Measurements from ENCODE around the gene CDC16.

The CDC16 gene

GRCh38 chr13:114315074-114315785 is 80.5 kb downstream of the CDC16 start:
- H3K27ac ChIP-seq (replicated peaks), result peak overlapping the region; percentile 79
- TF ChIP-seq GABPA (IDR thresholded peaks at IDR 0.05; ENCODE audit: low read depth) (no peak), CTCF (IDR thresholded peaks at IDR 0.05; ENCODE audit: insufficient read depth, low read length) (no peak), SPI1 (IDR thresholded peaks at IDR 0.05; ENCODE audit: borderline replicate concordance, low read depth) (no peak), REST (IDR thresholded peaks at IDR 0.05; ENCODE audit: insufficient replicate concordance, low read depth) (no peak), POLR2AphosphoS5 (IDR thresholded peaks at IDR 0.05; ENCODE audit: low read depth) (no peak)
- peak overlapping the region; percentile 69 for H3K4me3 ChIP-seq (replicated peaks; ENCODE audit: insufficient read depth, low read length)
- H3K27me3 ChIP-seq (ENCODE audit: insufficient read depth, poor library complexity, severe bottlenecking), result no peaks in the 10 kb centered on the region
- peak in 1 of 2 experiments; percentile 18 for DNase-seq (ENCODE audit: low read depth in 1 of 2, low spot score in 1 of 2)

GRCh38 chr13:114318624-114319023 is 83.9 kb downstream of the CDC16 start:
- Histone ChIP-seq H3K4me3 (replicated peaks; ENCODE audit: insufficient read depth, low read length) (no peak overlapping the region), H3K27me3 (ENCODE audit: insufficient read depth, poor library complexity, severe bottlenecking) (no peaks in the 10 kb centered on the region), H3K27ac (replicated peaks) (no peak overlapping the region)
- no peak for TF ChIP-seq SPI1 (IDR thresholded peaks at IDR 0.05; ENCODE audit: borderline replicate concordance, low read depth)
- TF ChIP-seq CTCF (IDR thresholded peaks at IDR 0.05; ENCODE audit: insufficient read depth, low read length), result no peak
- no peak for TF ChIP-seq POLR2AphosphoS5 (IDR thresholded peaks at IDR 0.05; ENCODE audit: low read depth)
- TF ChIP-seq REST (IDR thresholded peaks at IDR 0.05; ENCODE audit: insufficient replicate concordance, low read depth), result no peak
- TF ChIP-seq GABPA (IDR thresholded peaks at IDR 0.05; ENCODE audit: low read depth), result no peak
- no peak for DNase-seq (ENCODE audit: low read depth in 1 of 2, low spot score in 1 of 2)

- no peaks in the 10 kb centered on the region for H3K27me3 ChIP-seq (ENCODE audit: insufficient read depth, poor library complexity, severe bottlenecking)
- H3K27ac ChIP-seq (replicated peaks), result no peak overlapping the region
- TF ChIP-seq POLR2AphosphoS5 (IDR thresholded peaks at IDR 0.05; ENCODE audit: low read depth) (no peak), SPI1 (IDR thresholded peaks at IDR 0.05; ENCODE audit: borderline replicate concordance, low read depth) (no peak)
- DNase-seq (ENCODE audit: low read depth in 1 of 2, low spot score in 1 of 2), result no peak
- no peak overlapping the region for H3K4me3 ChIP-seq (replicated peaks; ENCODE audit: insufficient read depth, low read length)
Observed at GRCh38 chr13:114319441-114319913, 84.8 kb downstream of the CDC16 start.

DNA sequence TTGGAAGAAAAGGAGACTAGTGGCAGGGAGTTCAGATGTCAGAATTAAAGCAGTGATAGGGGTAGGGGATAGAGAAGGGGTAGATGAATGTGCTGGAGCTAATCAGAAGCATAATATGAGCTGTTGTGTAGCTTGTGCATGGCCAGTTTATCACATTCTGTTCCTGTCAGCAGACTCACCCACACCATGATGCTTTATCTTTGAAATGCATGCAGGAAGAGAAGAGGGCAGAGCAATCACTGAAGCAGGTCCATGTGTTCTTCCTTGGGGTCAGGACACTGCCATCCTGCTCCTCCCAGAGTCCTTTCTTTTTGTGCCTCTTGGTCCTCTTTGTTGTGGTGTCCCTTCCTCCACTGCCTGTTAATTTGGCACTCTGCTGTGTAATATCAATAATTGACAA is 85.4 kb downstream of the CDC16 start:
- Histone ChIP-seq H3K27me3 (ENCODE audit: insufficient read depth, poor library complexity, severe bottlenecking) (no peaks in the 10 kb centered on the region), H3K4me3 (replicated peaks; ENCODE audit: insufficient read depth, low read length) (no peak overlapping the region), H3K27ac (replicated peaks) (no peak overlapping the region)
- DNase-seq (ENCODE audit: low read depth in 1 of 2, low spot score in 1 of 2), result no peak
- no peak for TF ChIP-seq REST (IDR thresholded peaks at IDR 0.05; ENCODE audit: insufficient replicate concordance, low read depth)
- no peak for TF ChIP-seq SPI1 (IDR thresholded peaks at IDR 0.05; ENCODE audit: borderline replicate concordance, low read depth)
- TF ChIP-seq CTCF (IDR thresholded peaks at IDR 0.05; ENCODE audit: insufficient read depth, low read length), result no peak
- TF ChIP-seq POLR2AphosphoS5 (IDR thresholded peaks at IDR 0.05; ENCODE audit: low read depth), result no peak
- TF ChIP-seq GABPA (IDR thresholded peaks at IDR 0.05; ENCODE audit: low read depth), result no peak

All from HL-60 (cell line).